MCF 10A (cell line): ENCODE measurements around the gene SLC44A4. TPM values are rescaled to one million over a fixed set of nuclear protein-coding genes. Genes with fewer than 3 reads are reported as not detected.

Experiments
- BruUV-seq: library from RNA; stranded (reverse); fragments of 400-500 nt; replicated peaks from 2 replicates; lab custom pipeline; 2021; lab: Mats Ljungman, UMichigan
- CTCF ChIA-PET: fragments of 300-600 bp; sonication (Branson Sonifier 250); formaldehyde crosslinking; extraction: SDS; loops from one replicate; lab custom pipeline; 2021; ENCODE audit warnings: antibody characterized with exemption, inconsistent platforms; lab: Yijun Ruan, JAX
- POLR2A ChIA-PET: fragments of 300-600, 350-650 bp; sonication (Branson Sonifier 250); formaldehyde crosslinking; extraction: SDS; loops from one replicate; lab custom pipeline; 2020; ENCODE audit warnings: antibody characterized with exemption, inconsistent platforms; lab: Yijun Ruan, JAX
- DNase-seq: peaks from one replicate; pipeline ENCODE4 v3.0.0-alpha.2; 2018; ENCODE audit not compliant: unreplicated experiment
- H3K27ac Mint-ChIP-seq: one replicate; pipeline ENCODE4 v1.8.0; 2022; ENCODE audit warnings: mild to moderate bottlenecking, low read depth, mixed read lengths; ENCODE audit not compliant: unreplicated experiment
- H3K27me3 Mint-ChIP-seq: one replicate; pipeline ENCODE4 v1.8.0; 2022; ENCODE audit warnings: mixed read lengths; ENCODE audit not compliant: insufficient read depth, unreplicated experiment
- H3K36me3 Mint-ChIP-seq: one replicate; pipeline ENCODE4 v1.8.0; 2022; ENCODE audit warnings: mild to moderate bottlenecking, moderate library complexity, mixed read lengths; ENCODE audit not compliant: insufficient read depth, unreplicated experiment
- H3K4me1 Mint-ChIP-seq: one replicate; pipeline ENCODE4 v1.8.0; 2022; ENCODE audit warnings: mixed read lengths; ENCODE audit not compliant: insufficient read depth, unreplicated experiment
- H3K4me3 Mint-ChIP-seq: one replicate; pipeline ENCODE4 v1.8.0; 2022; ENCODE audit warnings: mild to moderate bottlenecking, moderate library complexity, mixed read lengths; ENCODE audit not compliant: unreplicated experiment
- H3K9me3 Mint-ChIP-seq: one replicate; pipeline ENCODE4 v1.8.0; 2022; ENCODE audit warnings: mixed read lengths; ENCODE audit not compliant: unreplicated experiment
- intact Hi-C: fragments of 100-400 bp; cut with micrococcal nuclease; formaldehyde crosslinking; loops from 2 replicates; pipeline ENCODE4 v1.14.1; 2022
- total RNA-seq: library from RNA; stranded (reverse); gene quantifications from 2 replicates; pipeline ENCODE4 v1.2.3, GENCODE V29; 2022
- TF ChIP-seq, protein P1 (sequence below): fragments of 200-600 bp; IDR thresholded peaks from one replicate; pipeline ENCODE4 v1.8.0; 2022; ENCODE audit warnings: antibody characterized with exemption, mild to moderate bottlenecking; ENCODE audit not compliant: unreplicated experiment

SLC44A4 gene
- total RNA-seq, 1 experiment from 2014 or later, result not detected

GRCh38 chr6:31851485-31851832, 27.3 kb downstream of the SLC44A4 start:
- H3K4me3 Mint-ChIP-seq, result no peak overlapping the region
- no peak for DNase-seq
- H3K27me3 Mint-ChIP-seq, result no peaks in the 10 kb centered on the region
- TF ChIP-seq, protein P1, sequence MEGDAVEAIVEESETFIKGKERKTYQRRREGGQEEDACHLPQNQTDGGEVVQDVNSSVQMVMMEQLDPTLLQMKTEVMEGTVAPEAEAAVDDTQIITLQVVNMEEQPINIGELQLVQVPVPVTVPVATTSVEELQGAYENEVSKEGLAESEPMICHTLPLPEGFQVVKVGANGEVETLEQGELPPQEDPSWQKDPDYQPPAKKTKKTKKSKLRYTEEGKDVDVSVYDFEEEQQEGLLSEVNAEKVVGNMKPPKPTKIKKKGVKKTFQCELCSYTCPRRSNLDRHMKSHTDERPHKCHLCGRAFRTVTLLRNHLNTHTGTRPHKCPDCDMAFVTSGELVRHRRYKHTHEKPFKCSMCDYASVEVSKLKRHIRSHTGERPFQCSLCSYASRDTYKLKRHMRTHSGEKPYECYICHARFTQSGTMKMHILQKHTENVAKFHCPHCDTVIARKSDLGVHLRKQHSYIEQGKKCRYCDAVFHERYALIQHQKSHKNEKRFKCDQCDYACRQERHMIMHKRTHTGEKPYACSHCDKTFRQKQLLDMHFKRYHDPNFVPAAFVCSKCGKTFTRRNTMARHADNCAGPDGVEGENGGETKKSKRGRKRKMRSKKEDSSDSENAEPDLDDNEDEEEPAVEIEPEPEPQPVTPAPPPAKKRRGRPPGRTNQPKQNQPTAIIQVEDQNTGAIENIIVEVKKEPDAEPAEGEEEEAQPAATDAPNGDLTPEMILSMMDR, result no peak
- H3K36me3 Mint-ChIP-seq, result no peaks in the 10 kb centered on the region
- no peaks in the 10 kb centered on the region for H3K4me1 Mint-ChIP-seq
- H3K27ac Mint-ChIP-seq, result no peak overlapping the region
- intact Hi-C loops, result no loop called here
- no TSS peak for BruUV-seq
- no peaks in the 10 kb centered on the region for H3K9me3 Mint-ChIP-seq
- CTCF ChIA-PET, result interaction anchor here (0.6 to 0.9 kb wide), 2 partner anchors 45 to 81 kb away, joined by 3 to 4 read pairs; no protein-coding TSS in a partner anchor
- POLR2A ChIA-PET, result no interaction called here

- TF ChIP-seq, protein P1, result no peak
- no TSS peak for BruUV-seq
- H3K4me1 Mint-ChIP-seq, result no peaks in the 10 kb centered on the region
- no peak for DNase-seq
- no peaks in the 10 kb centered on the region for H3K9me3 Mint-ChIP-seq
- no peaks in the 10 kb centered on the region for H3K36me3 Mint-ChIP-seq
- no peak overlapping the region for H3K27ac Mint-ChIP-seq
- intact Hi-C loops, result no loop called here
- H3K4me3 Mint-ChIP-seq, result no peak overlapping the region
- ChIA-PET POLR2A (no interaction called here), CTCF (interaction anchor here (0.6 to 0.9 kb wide), 3 partner anchors 45 to 115 kb away, joined by 3 to 4 read pairs (median 3); no protein-coding TSS in a partner anchor)
- no peaks in the 10 kb centered on the region for H3K27me3 Mint-ChIP-seq
Observed at GRCh38 chr6:31850765-31851484, 27.9 kb downstream of the SLC44A4 start.

DNA sequence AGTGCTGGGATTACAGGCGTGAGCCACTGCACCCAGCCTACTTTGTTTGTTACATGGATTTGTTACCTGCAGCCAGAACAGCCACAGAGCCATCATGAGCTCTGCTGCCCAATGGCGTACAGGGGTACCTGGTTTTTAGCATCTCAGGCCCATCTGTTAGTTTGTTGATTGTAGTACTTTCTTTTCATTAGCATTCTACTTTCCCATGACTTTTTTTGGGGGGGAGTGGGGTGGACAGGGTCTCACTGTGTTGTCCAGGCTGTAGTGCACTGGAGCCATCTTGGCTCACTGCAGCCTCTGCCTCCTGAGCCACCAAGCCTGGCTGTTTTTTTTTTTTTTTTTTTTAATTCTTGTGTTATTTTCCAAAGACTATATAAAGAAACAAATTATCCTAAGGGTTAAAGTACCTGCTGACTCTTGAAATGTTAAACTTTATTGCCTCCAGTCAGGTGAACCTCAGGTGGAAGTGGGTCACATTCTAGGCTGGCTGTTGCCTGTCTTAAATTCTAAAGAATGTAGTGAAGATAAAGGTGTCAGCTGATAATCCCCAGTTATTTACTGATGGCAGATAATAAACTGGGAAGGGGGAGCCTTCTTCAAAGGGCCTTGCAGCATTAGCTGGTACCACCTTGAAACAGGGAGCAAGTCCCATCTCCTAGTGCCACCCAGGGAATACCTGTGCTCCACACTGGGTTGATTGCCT, 31.4 kb downstream of the SLC44A4 start:
- H3K27me3 Mint-ChIP-seq, result no peaks in the 10 kb centered on the region
- ChIA-PET POLR2A (interaction anchor here (0.9 to 2.1 kb wide), 5 partner anchors 8 to 32 kb away, joined by 3 to 6 read pairs (median 5); partner anchors contain the start of genes HSPA1A and HSPA1L), CTCF (interaction anchor here (1.0 kb wide), 1 partner anchor 10 kb away, joined by 3 read pairs; no protein-coding TSS in a partner anchor)
- no peaks in the 10 kb centered on the region for H3K36me3 Mint-ChIP-seq
- no TSS peak for BruUV-seq
- H3K4me1 Mint-ChIP-seq, result no peaks in the 10 kb centered on the region
- H3K9me3 Mint-ChIP-seq, result no peaks in the 10 kb centered on the region
- H3K27ac Mint-ChIP-seq, result no peak overlapping the region
- TF ChIP-seq, protein P1, result no peak
- intact Hi-C loops, result no loop called here
- no peak for DNase-seq
- no peak overlapping the region for H3K4me3 Mint-ChIP-seq

GRCh38 chr6:31844507-31844906, 34.3 kb downstream of the SLC44A4 start:
- Mint-ChIP-seq H3K36me3 (peaks cover 26% of the 10 kb centered on the region), H3K4me1 (no peaks in the 10 kb centered on the region), H3K9me3 (no peaks in the 10 kb centered on the region), H3K27me3 (no peaks in the 10 kb centered on the region), H3K4me3 (no peak overlapping the region), H3K27ac (no peak overlapping the region)
- no TSS peak for BruUV-seq
- no peak for DNase-seq
- POLR2A ChIA-PET, result interaction anchor here (1.1 to 1.4 kb wide), 2 partner anchors 9 to 17 kb away, joined by 5 to 7 read pairs; partner anchors contain the start of gene HSPA1B
- TF ChIP-seq, protein P1, result no peak
- intact Hi-C loops, result no loop called here
- CTCF ChIA-PET, result no interaction called here
